ENCODE measurements around the gene TMEM30A.

The TMEM30A gene

DNA sequence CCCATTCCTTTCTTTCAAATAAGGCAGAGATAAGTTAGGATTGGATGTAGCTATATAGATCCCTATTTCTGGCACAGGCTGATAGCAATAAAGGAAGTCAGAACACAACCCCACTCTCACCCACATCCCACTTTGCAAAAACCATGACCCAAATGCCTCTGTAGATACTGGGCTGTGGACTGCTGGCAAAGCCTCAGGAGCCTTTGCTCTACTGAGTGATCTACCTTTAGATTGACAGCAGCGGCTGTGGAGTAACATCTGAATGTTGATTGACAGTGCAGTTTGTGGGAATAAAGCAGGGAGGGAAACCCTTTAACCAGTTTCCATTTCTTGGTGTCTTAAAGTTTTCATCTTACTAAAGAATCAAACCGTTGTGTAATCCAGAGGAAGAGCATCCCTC lies 6.7 kb upstream of the TMEM30A start:
- no peak for DNase-seq

DNA sequence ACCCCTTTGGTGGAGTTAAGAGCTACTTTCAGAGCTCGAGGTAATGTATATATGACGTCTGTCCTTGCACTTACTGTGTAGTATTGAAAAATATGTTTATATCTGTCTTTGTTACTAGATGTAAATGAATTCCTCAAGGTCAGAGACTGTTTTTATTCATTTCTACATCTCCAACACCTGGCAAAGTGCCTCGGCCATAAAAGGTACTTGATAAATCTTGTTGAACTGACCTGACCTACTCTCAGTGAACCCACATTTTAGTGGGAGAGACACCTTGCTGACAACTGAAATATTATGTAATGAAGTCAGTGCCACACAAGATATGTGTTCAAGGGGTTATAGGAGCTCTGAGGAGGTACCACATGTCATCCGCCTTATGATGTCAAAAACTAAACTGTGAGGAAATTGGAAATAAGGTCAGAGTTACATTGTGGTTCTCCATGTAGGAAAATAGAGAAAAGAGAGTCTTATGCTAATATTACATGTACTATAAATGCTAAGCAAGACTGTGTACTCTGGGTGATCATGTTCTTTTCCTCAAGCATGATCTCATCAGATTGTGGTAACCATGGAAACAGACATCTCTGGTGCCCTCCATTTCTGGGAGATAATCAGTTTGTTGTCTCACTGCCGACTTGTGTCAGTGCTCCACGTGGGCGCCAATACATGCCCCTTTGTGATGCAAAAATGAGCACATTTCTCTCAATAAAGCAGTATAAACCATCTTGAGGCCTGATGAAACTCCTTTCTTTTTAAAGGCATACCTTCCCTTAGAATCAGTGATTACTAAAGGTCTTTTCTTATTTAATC lies 5.7 kb upstream of the TMEM30A start:
- no peak for DNase-seq

DNA sequence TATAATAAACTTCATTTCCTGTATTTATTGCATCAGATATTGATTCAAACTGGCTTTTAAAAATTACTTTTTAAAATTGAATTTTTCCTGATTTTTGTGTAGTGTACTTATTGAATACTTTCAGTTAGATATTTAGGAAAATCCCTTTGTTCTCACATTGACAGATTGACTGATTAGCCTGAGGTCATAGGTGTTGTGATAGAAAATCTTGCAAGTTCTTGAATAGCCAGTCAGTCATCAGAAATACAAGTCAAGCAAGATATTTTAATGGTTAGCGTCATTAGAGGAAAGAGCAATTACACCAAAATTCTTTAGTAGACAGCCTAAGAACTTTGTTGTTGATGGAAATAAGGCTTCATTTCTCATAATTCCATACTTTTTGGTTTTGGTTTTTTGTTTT lies 3.4 kb upstream of the TMEM30A start:
- no peak for DNase-seq

DNA sequence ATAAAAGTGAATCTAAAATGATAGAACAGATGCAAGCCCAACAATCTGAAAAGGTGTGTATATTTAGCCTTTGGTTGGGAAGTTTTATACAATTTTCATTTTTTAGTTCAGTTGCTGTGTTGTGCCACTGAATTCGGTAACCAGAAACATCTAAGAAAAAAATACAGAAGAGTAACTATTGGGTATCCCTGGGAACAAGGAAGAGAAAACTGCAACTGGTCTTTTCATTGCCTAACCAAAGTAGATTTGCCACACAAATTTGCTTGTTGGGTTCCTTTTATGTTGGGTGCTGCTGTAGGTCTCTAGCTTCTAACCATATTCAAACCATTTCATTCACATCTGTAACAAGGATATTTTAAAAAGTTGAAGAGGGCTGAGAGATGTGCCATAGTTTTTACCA lies 2.8 kb upstream of the TMEM30A start:
- no peak for DNase-seq

DNA sequence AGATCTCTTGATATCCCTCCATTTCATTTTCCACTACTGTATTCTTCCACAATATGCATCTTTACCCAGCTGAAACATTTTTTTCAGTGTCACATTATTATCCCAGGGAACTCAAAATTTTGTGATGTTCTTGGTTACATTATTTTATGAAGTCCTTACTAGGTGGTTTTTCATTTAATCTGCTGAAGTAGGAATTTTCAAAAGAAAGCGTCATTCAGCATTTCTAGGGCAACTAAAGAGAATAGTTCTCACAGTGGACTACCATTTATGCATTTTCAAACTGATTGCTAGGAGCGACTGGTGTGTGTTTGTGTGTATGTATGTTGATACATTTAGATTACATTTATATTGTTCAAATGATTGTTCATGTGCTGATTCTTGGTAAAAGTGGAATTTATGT lies 2.4 kb upstream of the TMEM30A start:
- no peak for DNase-seq

DNA sequence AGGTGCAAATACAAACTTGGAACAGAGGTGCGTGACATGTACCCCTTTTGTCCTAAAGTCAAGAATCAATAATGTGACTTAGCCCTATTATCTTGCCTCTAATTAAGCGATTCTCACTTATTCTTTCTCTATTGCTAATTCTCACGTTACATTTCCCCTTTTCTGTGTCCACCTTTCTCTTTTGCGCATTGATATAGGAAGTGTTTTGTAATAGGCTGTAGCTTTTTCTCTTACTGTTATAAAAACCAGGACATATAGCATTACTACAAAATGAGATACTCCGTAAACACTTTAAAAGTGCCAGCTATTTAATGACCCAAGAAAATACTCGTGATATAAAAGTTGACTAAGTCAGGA lies 669 bp upstream of the TMEM30A start:
- DNase-seq: no peak

DNA sequence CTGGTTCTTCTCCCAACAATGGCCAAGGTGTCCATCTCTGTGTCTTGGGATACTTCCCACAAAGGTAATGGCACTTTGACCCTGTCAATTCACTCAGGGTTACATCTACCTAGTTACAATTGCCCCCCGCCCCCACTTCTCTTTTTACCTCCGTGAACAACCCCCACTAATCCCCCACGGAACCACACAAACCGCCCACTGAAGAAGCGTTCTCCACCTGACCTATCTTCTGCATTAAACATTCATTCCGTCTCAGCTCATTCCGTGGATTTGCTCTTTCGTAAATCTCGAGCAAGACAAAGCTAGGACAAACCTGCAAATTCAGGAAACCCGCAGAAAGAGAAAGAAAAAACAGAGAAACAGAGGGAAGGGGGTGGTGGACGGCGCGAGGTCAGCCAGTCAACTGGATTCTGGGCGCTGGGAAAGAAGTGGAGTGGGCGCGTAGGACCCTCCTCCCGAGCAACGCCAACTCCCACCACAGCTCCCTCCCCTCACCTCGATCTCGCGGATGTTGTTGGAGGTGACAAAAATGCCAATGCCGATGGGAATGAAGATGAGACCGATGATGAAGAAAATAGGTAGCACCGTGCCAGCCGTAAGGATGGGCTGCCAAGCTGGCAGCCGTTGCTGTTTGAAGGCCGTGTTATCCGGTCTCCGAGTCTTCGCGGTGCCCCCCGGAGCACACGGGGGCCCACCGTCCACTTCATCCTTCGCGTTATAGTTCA lies 523 bp downstream of the TMEM30A start:
- peak; percentile 19 for DNase-seq

DNA sequence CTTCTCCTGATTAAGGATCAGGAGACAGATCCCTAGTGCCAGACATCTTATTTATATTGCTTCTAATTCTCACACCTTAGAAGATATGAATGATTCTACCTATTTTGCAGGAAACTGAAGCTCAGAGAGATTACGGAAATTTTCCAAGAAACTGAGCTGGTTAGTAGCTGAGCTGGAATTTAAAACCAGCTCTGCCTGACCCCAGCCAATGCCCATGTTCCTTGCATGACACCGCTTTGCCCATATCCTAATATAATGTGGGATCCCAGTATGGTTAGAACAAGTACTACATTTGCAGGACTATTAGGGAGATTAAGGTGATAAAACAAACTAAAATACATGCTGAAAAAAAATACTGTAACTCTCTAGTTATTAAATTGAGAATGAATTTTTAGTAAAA lies 1.9 kb downstream of the TMEM30A start:
- DNase-seq: no peak

DNA sequence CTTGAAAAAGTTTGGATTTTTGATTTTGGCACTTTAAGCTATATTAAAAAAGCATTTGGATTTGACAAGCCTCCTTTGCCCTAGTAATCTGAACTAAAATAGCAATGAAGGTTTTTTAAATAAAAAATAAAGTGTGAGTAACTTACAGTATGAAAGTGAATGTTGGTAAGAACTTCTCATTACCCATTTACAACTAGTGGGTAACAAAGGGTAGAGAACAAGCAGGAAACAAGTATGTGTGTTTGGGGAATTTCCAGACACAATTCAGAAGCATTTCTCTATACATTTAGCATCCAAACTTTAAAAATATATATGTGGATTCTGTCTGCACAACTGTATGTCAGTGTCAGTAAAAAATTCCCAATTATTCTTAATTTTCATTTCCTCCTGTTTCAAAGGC lies 2.9 kb downstream of the TMEM30A start:
- no peak for DNase-seq

DNA sequence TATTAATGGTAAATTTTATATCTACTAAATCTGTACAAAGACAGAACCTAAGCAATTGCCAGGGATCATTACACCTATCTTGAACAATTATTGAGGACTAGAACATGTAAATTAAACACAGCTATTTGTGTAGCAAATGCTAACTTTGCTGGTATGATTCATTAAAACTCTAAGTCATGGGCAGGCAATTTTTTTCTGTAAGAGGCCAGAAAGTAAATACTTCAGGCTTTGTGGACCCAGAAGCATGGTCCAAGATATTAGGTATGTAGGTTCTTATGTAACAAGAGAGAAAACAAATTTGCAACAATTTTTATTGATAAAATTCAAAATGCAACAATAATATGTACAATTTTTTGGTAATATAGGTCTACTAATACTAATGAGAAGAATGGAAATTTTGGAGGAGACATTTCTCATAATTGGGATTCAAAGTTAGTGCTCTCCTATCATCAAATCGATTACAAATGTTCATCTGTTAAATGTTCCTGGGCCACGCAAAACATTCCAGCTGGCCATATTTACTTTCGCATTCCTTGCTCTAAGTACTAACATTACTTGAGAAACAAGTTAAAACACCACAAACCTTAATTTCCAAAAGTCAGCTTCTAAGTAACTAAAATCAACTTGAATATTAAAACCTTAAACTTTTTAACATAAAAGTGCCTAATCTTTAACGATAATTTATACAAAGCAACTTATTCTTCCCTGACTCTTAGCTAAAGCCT lies 4.3 kb downstream of the TMEM30A start:
- no peak for DNase-seq

DNA sequence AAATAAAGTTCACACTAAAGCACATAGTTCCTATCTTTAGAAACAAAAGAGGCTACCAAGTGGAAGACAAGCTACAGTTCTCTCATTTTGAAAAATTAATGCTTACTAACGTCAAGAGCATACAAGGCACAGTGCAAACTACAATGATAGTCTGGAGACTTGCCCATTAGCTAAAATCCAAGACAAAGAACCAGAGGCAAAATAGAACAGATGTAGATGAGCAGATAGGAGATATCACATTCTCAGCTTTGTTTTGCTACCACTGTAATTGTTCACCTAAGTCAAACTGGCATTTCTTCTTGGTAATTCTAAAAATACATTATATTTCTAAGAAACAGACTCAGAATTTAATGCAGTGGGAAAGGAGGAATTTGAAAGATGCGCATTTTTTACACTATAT lies 5.2 kb downstream of the TMEM30A start:
- no peak for DNase-seq

DNA sequence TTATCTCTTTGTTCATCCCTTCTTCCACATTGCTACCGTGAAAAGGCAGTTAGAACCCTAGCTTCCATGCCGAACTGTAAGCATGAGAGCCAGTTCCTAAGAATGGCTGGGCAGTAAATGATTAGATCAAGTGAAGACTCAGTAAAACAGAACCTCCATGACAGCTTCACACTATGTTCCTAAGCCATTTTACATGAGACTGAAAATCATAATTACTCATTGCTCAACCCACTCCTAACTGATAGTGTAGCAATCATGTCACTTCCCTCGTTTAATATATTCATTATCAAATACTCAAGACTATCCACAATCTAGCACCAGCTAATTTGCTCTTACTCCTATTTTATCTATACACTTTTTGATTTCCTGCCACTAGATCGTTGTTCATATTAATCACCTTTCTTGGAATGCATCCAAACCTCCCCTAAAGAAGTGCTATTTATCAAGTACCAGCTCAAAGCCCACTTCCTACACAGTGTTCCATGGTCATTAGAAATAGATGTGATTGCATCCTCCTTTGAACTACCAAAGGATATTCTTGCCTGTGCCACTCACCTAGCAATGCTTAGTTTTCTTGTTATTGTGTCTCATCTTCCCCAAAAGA lies 6.0 kb downstream of the TMEM30A start:
- DNase-seq: no peak

DNA sequence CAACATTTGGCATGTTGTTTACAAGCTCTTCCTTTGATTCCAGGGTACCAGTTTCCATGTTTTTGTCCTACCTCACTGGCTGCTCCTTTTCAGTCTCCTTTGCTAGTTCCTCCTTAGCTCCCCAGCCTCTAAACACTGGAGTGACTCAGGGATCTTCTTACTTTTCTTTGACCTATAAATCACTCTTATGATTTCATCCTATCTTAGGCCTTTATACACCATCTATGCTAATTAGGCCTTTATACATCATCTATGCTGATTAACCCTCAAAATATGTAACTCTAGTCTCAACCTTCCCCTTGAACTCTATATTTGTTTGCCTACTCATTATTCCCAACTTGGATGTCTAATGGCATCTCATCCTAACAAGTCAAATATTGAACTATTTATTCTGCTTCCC lies 9.5 kb downstream of the TMEM30A start:
- no peak for DNase-seq

DNA sequence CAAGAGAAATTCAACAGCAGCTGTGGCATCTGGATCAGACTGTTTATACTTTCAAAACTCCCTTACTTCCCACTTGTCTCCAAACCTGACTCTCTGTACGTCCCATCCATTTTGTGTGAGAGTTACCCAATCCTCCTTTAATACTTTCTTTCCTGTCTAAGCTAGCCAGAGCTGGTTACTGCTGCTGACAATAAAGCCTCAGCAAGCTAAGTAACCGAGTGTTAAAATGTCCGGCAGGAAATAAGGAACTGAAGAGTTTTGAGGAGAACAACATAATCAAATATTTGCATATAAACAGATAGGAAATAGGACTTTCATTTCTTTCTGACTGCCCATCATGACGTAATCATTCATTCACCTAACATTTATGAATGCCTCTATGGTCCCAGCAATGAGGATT lies 11.6 kb downstream of the TMEM30A start:
- no peak for DNase-seq

DNA sequence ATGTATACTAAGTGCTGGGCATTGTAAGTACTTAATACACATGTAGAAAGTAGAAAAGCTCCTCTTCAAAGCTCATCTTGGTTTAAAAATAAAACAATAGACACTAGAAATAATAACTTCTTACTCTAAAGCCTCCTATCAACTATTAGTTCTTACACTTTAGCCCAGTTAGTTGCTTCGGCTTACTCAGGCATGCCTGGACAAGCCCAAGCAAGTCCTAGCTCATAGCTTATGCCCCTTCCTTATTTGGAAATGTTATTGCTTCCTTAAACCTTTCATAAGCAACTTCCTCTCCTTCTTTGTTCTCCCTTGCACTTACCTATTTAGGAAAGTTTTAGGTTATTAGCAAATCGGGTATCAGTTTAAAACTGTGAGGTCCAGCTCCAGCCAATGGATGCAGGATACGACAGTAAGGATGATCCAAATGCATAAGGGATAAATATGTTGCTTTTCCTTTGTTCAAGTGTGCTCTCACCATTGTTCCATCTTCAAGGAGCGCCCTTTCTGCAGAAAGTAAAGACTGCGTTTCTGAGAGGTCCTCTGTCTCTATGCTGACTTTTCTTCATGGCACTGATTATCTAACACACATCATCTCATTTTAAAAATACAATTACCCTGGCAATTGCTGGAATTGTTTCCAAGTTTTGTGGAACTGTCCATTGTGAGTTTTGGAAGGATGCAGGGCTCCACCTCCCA lies 12.3 kb downstream of the TMEM30A start:
- no peak for DNase-seq

DNA sequence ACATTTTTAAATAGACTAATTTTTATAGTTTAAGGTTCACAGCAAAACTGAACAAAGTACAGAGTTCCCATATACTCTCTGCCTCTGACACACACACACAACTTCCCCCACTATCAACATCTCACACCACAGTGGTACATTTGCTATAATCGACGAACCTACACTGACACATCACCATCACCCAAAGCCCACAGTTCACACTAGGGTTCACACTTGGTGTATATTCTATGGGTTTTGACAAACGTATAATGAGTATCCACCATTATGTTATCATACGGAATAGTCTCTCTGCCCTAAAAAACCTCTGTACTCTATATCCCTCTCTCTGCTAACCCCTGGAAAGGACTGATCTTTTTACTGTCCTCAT lies 15.6 kb downstream of the TMEM30A start:
- DNase-seq: no peak

DNA sequence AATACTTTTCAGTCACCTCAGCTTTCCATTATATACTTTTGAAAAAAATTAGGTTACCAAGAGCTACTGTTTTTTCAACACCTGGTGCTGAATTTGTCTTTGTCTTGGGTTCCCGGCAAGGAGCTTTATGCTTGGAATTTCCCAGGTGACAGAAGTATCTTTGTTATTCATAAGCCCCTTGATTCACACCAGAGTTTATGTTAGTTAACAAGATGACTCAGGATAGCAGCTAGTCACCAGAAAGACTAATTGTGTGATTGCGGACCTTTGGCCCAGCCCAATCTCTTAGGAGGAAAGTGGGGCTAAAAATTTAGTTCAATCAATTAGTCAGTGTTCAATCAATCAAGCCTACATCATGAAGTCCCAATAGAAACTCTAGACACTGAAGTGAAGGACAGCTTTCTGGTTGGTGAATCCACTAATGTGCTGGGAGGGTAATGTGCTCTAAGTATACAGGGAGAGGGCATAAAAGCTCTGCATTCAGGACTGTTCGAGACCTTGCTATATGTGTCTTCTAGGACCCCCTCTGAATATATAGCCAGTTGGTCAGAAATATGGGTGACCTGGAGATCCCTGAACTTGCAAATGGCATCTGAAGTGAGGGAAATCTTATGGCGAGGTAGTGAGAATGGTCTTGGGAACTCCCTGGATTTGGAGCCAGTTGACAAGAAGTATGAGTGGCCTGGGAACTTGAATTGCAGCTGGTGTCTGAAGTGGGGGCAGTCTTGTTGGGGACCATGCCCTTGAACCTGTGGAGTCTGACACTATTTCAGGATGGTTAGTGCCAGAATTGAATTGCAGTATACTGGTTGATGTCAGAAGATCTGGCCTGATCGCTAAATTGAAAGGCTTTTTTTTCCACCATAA lies 16.2 kb downstream of the TMEM30A start:
- DNase-seq: no peak

DNA sequence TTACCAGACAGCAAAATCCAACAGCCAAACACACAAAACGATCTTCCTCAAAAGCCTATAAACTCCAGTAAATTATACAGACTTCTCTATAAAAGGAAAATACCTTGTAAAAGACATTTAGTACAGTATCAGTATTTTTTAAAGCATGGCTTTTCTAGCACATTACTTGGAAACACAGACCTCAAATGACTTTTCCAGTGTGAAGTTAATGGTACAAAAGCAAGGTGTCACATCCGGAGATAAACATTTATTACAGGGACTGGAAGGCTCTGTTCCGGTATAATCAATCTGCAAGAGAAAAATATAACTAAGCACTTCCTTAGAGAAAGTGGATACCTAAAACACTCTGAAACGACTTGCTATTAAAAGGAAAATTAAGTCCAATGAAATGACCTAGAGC lies 17.1 kb downstream of the TMEM30A start:
- no peak for DNase-seq

DNA sequence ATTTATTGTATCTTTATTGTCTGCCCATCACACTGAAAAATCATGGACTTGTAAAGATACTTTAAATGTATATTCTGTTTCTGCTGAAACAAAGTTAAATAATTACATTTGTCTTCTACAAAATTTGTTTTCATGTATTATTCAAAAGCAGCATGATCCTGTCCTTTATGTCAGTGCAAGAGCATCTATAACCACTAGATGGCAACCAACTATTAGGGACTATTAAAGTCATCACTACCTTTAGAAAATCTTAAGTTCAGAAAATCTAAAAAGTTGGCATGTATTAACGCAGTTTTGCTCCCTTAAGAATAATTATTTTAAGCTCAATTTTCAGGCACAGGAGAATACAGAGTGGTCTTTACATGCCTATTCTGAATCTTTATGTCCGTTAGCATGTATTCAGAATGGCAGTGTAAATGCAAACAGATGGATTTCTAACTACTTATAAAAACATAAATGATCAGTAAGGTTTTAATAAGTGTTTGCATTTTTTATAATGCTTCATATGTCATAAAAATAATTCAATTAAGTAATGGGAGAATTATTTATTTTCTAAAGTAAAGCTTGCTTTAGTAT lies 17.8 kb downstream of the TMEM30A start:
- DNase-seq: no peak

DNA sequence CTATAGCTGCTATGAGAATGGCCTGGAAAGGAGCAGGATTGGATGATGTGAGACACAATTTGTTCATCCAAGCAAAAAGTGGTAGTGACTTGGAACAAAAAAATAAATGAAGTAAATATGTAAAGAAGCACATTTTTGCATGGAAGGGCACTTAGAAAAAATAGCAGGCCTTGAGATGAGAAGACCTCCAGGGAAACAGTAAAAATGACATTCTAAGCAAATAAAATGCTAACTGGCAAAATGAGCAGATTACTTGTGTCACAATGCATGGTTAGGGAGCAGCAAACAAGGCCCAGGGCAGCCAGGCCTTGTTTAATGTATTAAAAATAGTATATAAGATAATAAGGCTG lies 21.2 kb downstream of the TMEM30A start:
- DNase-seq: no peak

DNA sequence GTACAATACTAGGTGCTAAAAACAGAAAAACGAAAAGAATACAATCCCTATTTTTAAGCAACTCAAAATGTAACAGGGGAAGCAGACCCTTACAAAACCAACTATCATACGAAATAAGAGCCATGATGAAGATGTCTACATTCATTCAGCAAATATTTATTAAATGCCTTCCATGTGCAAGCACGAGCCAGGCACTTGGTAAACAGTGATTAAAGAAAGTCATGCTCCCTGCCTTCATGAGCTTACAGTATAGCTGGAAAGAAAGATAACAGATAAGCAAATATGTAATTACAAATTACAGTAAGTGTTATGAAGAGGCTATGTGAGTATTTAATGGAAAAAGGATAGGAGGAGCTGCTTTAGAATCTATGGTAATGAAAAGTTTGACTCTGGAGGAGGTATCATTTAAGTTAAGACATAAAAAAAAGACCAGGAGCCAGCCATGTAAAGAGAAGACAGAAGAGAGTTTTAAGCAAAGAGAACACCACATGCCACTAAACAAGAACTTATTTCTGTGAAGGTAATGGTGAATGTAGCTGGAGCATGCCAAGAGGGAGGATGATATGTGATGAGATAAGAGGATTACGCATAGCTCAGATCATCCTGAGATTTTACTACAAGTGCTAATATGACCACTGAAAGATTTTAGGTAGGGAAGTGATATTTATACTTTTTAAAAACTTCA lies 21.7 kb downstream of the TMEM30A start:
- DNase-seq: no peak

Measured in NCI-H1092 (cell line).